Stomach (tissue), 9 donors: ENCODE data around the gene ASTN2. TPM values are rescaled to one million over a fixed set of nuclear protein-coding genes. Genes with fewer than 3 reads are reported as not detected.

Experiments
- DNase-seq, 2 donors: peaks; one replicate each; pipeline versions ENCODE4 v3.0.0 to v3.0.0-alpha.2; 2013 to 2019
- H3K27ac ChIP-seq, 5 donors: fragments of 200-600 bp in 4 of 5; sonication (generic) in 4 of 5; one replicate each; pipeline ENCODE4 v1.5.1; 2013 to 2019; ENCODE audit warnings: mild to moderate bottlenecking in 1 of 5, moderate library complexity in 1 of 5
- H3K27me3 ChIP-seq, 3 donors: fragments of 200-600 bp; sonication (generic); one replicate each; pipeline ENCODE4 v1.5.1; 2017 to 2019; ENCODE audit warnings: mixed run types in 1 of 3
- H3K36me3 ChIP-seq, 4 donors: fragments of 200-600 bp; sonication (generic); 1 replicate in 3 of 4; 2 replicates in 1 of 4; pipeline ENCODE4 v1.5.1; 2016 to 2019
- H3K4me1 ChIP-seq, 4 donors: fragments of 200-600 bp; sonication (generic); one replicate each; pipeline ENCODE4 v1.5.1; 2016 to 2019
- H3K4me3 ChIP-seq, 4 donors: fragments of 200-600 bp; sonication (generic) in 3 of 4; one replicate each; pipeline ENCODE4 v1.5.1; 2016 to 2019; ENCODE audit warnings: mild to moderate bottlenecking in 1 of 4
- H3K9me3 ChIP-seq, 4 donors: fragments of 200-600 bp; sonication (generic); one replicate each; pipeline ENCODE4 v1.5.1; 2016 to 2019
- CTCF ChIP-seq, 7 experiments: fragments of 450-650 bp in 4 of 7; fragments of 200-600 bp in 3 of 7; sonication (generic) in 3 of 7; IDR thresholded peaks; one replicate each; pipeline ENCODE4 v1.5.1; 2016 to 2019; ENCODE audit warnings: antibody characterized with exemption in 7 of 7, control low read depth in 2 of 7, mild to moderate bottlenecking in 1 of 7
- EP300 ChIP-seq: sonication (generic); formaldehyde crosslinking; IDR thresholded peaks from one replicate; pipeline ENCODE4 v1.6.1; 2017; ENCODE audit warnings: antibody characterized with exemption
- POLR2A ChIP-seq, 4 donors: fragments of 450-650 bp; IDR thresholded peaks; one replicate each; pipeline ENCODE4 v1.6.1; 2016; ENCODE audit warnings: antibody characterized with exemption in 4 of 4, control low read depth in 2 of 4, mild to moderate bottlenecking in 1 of 4, moderate library complexity in 1 of 4
- POLR2AphosphoS5 ChIP-seq, 3 donors: sonication (generic); formaldehyde crosslinking; IDR thresholded peaks; one replicate each; pipeline ENCODE4 v1.6.1; 2016; ENCODE audit warnings: antibody characterized with exemption in 3 of 3
- WGBS, 5 donors: extraction: QIAGEN DNeasy Blood & Tissue Kit in 3 of 5; methylation state at CpG; one replicate each; pipeline versions ENCODE4 v1.1.5 to v1.1.7; 2013 to 2018; 5-methylcytosine and 5-hydroxymethylcytosine counted together
- intact Hi-C: fragments of 100-400 bp; cut with DNase I; formaldehyde crosslinking; loops from one replicate; pipeline ENCODE4 v1.15.1; 2023; ENCODE audit warnings: low total_unique reads
- polyA plus RNA-seq, 3 donors: library from polyadenylated mRNA; stranded (reverse); fragments of 200-250 nt; gene quantifications; one replicate each; pipeline ENCODE4 v1.2.3, GENCODE V29; 2013
- total RNA-seq, 5 donors: library from RNA; depleted of rRNA; stranded (reverse); fragments of >200 nt; gene quantifications; one replicate each; pipeline versions ENCODE4 v1.1.0 to v1.2.3, GENCODE V29; 2014 to 2016
- donor health status: healthy with polysubstance abuse.
- donor health status: Bipolar disorder and iron deficiency.
- donor health status: healthy.

The ASTN2 gene
- total and polyA plus RNA-seq, 8 donors: 2.1 to 22.3 (median 4.2) TPM; not detected in 1

- H3K27ac ChIP-seq: no peak overlapping the region
- no peak overlapping the region for H3K4me3 ChIP-seq
- no peaks in the 10 kb centered on the region for H3K27me3 ChIP-seq
- peaks cover 0 to 31% (median 16%) of the 10 kb centered on the region in 4 donors for H3K4me1 ChIP-seq
- WGBS, 5 donors: 25 to 63% (median 42%) methylated on average over 11 to 12 of the region's 12 CpGs
- TF ChIP-seq POLR2A (IDR thresholded peaks at IDR 0.05) (no peak), CTCF (IDR thresholded peaks at IDR 0.05) (no peak), EP300 (no peak), POLR2AphosphoS5 (IDR thresholded peaks at IDR 0.05) (peak in 1 of 3 donors; percentile 5)
- intact Hi-C loops: no loop called here
- H3K9me3 ChIP-seq: no peaks in the 10 kb centered on the region
- DNase-seq: peak; percentile 28 to 46
- no peaks in the 10 kb centered on the region for H3K36me3 ChIP-seq
Measured at GRCh38 chr9:116464987-116465571, 949.8 kb downstream of the ASTN2 start.

GRCh38 chr9:116464423-116464822, 950.4 kb downstream of the ASTN2 start:
- H3K4me3 ChIP-seq: no peak overlapping the region
- no peak for DNase-seq
- TF ChIP-seq EP300 (no peak), POLR2AphosphoS5 (IDR thresholded peaks at IDR 0.05) (no peak), CTCF (IDR thresholded peaks at IDR 0.05) (no peak), POLR2A (IDR thresholded peaks at IDR 0.05) (no peak)
- H3K27ac ChIP-seq: no peak overlapping the region
- H3K9me3 ChIP-seq: no peaks in the 10 kb centered on the region
- H3K4me1 ChIP-seq: peaks cover 0 to 31% (median 16%) of the 10 kb centered on the region in 4 donors
- H3K36me3 ChIP-seq: no peaks in the 10 kb centered on the region
- no peaks in the 10 kb centered on the region for H3K27me3 ChIP-seq
- intact Hi-C loops: no loop called here

GRCh38 chr9:116461632-116462031, 953.2 kb downstream of the ASTN2 start:
- Histone ChIP-seq H3K4me1 (peaks cover 0 to 20% (median 14%) of the 10 kb centered on the region in 4 donors), H3K9me3 (peaks cover 0 to 8% (median 4%) of the 10 kb centered on the region in 4 donors), H3K27me3 (no peaks in the 10 kb centered on the region), H3K36me3 (no peaks in the 10 kb centered on the region), H3K4me3 (no peak overlapping the region), H3K27ac (no peak overlapping the region)
- TF ChIP-seq POLR2A (IDR thresholded peaks at IDR 0.05) (no peak), CTCF (IDR thresholded peaks at IDR 0.05) (no peak)
- intact Hi-C loops: no loop called here
- DNase-seq: no peak
- 96 to 99% (median 97%) methylated on average over 3 of the region's 3 CpGs for WGBS, 5 donors

- intact Hi-C loops: no loop called here
Measured at GRCh38 chr9:116460026-116460425, 954.8 kb downstream of the ASTN2 start.

More at GRCh38 chr9:116460026-116460425, 954.8 kb downstream of the ASTN2 start:
- TF ChIP-seq CTCF (IDR thresholded peaks at IDR 0.05): no peak
- no peak for TF ChIP-seq POLR2A (IDR thresholded peaks at IDR 0.05)
- TF ChIP-seq POLR2AphosphoS5 (IDR thresholded peaks at IDR 0.05): no peak
- TF ChIP-seq EP300: no peak
- WGBS, 5 donors: 76 to 94% (median 89%) methylated on average over 2 of the region's 2 CpGs
- Histone ChIP-seq H3K9me3 (peaks cover 0 to 13% (median 6%) of the 10 kb centered on the region in 4 donors), H3K27me3 (no peaks in the 10 kb centered on the region), H3K27ac (no peak overlapping the region), H3K4me3 (no peak overlapping the region), H3K36me3 (no peaks in the 10 kb centered on the region), H3K4me1 (peaks cover 0 to 4% (median 2%) of the 10 kb centered on the region in 4 donors)
- no peak for DNase-seq
